Measurements from ENCODE around the gene RPL22. TPM values are rescaled to one million over a fixed set of nuclear protein-coding genes. Genes with fewer than 3 reads are reported as not detected.

The RPL22 gene
- total RNA-seq, 2 donors from 2014 or later = 437 to 506 TPM

Other genes starting within 250 kb of the RPL22 start
- 10 to 100 TPM; 21.5 to 35.7 TPM for gene NPHP4, start 207.2 kb downstream of the RPL22 start, total RNA-seq
- gene KCNAB2, start 153.7 kb downstream of the RPL22 start, total RNA-seq = 100 to 1,000 TPM; 407 to 432 TPM
- 1 to 10 TPM in 1 of 2 donors, under 1 TPM in 1; 0.43 to 1.2 TPM for gene CHD5, start 19.3 kb downstream of the RPL22 start, total RNA-seq
- 10 to 100 TPM; 20.1 to 21.9 TPM for gene RNF207, start 6.5 kb upstream of the RPL22 start, total RNA-seq
- 10 to 100 TPM; 26.7 to 62.4 TPM for gene ICMT, start 36.4 kb upstream of the RPL22 start, total RNA-seq
- not detected for gene HES3, start 44.6 kb upstream of the RPL22 start, total RNA-seq
- gene GPR153, start 61.5 kb upstream of the RPL22 start, total RNA-seq = under 1 TPM; 0.39 to 0.40 TPM
- 10 to 100 TPM; 43.5 to 96.3 TPM for gene ACOT7, start 194.2 kb upstream of the RPL22 start, total RNA-seq
- gene HES2, start 220.3 kb upstream of the RPL22 start, total RNA-seq = under 1 TPM; 0.17 to 0.37 TPM
- gene ESPN, start 225.2 kb upstream of the RPL22 start, total RNA-seq = 1 to 10 TPM in 1 of 2 donors, under 1 TPM in 1; 0.71 to 3.5 TPM

Measured in activated T-helper 17 cell treated with anti-CD3 and anti-CD28 coated beads, Interleukin-2, amount 50 U/mL, for 72 hours (primary cell).